SK-N-SH (cell line): Measurements from ENCODE around the gene APOL6. TPM values are rescaled to one million over a fixed set of nuclear protein-coding genes. Genes with fewer than 3 reads are reported as not detected.

Source experiments
- CTCF ChIA-PET: fragments of 300-600, 350-600 bp; formaldehyde crosslinking; extraction: SDS; loops from one replicate; lab custom pipeline; 2021; lab: Yijun Ruan, JAX
- POLR2A ChIA-PET: fragments of 350-600 bp; sonication (Branson Sonifier 250); formaldehyde crosslinking; extraction: SDS; loops from one replicate; lab custom pipeline; 2020; ENCODE audit warnings: antibody characterized with exemption, inconsistent platforms; lab: Yijun Ruan, JAX
- DNase-seq: peaks from one replicate; pipeline ENCODE4 v3.0.0; 2012
- H2AFZ ChIP-seq: fragments of 200-600 bp; sonication (generic); 2 replicates; pipeline ENCODE4 v1.8.1; 2016; ENCODE audit warnings: antibody characterized with exemption, mild to moderate bottlenecking, low read depth
- H3F3A ChIP-seq: fragments of 200-600 bp; sonication (generic); replicated peaks from 2 replicates; pipeline ENCODE3; 2016; ENCODE audit warnings: antibody characterized with exemption, mild to moderate bottlenecking; ENCODE audit not compliant: insufficient read depth
- H3K27ac ChIP-seq, 2 experiments: fragments of 200-500 bp in 1 of 2; fragments of 200-600 bp in 1 of 2; sonication (Bioruptor generic) in 1 of 2; sonication (generic), shearing (Covaris generic) in 1 of 2; 2 replicates each; pipeline versions ENCODE4 v1.5.1 to v1.6.1; 2014 to 2016; ENCODE audit warnings: low read depth in 2 of 2, inconsistent platforms in 1 of 2, low read length in 1 of 2, mild to moderate bottlenecking in 1 of 2, mixed read lengths in 1 of 2
- H3K27me3 ChIP-seq: fragments of 200-600 bp; sonication (generic), shearing (Covaris generic); 2 replicates; pipeline ENCODE4 v1.6.1; 2016; ENCODE audit warnings: mixed run types; ENCODE audit not compliant: insufficient read depth
- H3K36me3 ChIP-seq, 2 experiments: fragments of 200-500 bp in 1 of 2; fragments of 200-600 bp in 1 of 2; sonication (Bioruptor generic) in 1 of 2; sonication (generic) in 1 of 2; replicated peaks in 1 of 2; 2 replicates each; pipeline versions ENCODE3 to v1.5.1; 2014 to 2016; ENCODE audit warnings: low read length in 1 of 2, mild to moderate bottlenecking in 1 of 2; ENCODE audit not compliant: insufficient read depth in 2 of 2, control insufficient read depth in 1 of 2
- H3K4me1 ChIP-seq, 2 experiments: fragments of 200-500 bp in 1 of 2; fragments of 200-600 bp in 1 of 2; sonication (Bioruptor generic) in 1 of 2; sonication (generic), shearing (Covaris generic) in 1 of 2; 2 replicates each; pipeline versions ENCODE4 v1.5.1 to v1.6.1; 2014 to 2016; ENCODE audit warnings: low read depth in 1 of 2, low read length in 1 of 2, mixed run types in 1 of 2; ENCODE audit not compliant: insufficient read depth in 2 of 2, control insufficient read depth in 1 of 2
- H3K4me2 ChIP-seq: fragments of 200-600 bp; sonication (generic), shearing (Covaris generic); 2 replicates; pipeline ENCODE4 v1.6.1; 2017; ENCODE audit warnings: mixed run types
- H3K4me3 ChIP-seq, 2 experiments: fragments of 200-500 bp in 1 of 2; fragments of 200-600 bp in 1 of 2; sonication (Bioruptor generic) in 1 of 2; sonication (generic), shearing (Covaris generic) in 1 of 2; 2 replicates each; pipeline versions ENCODE4 v1.5.1 to v1.8.1; 2014 to 2016; ENCODE audit warnings: low read depth in 2 of 2, inconsistent platforms in 1 of 2, low read length in 1 of 2, mild to moderate bottlenecking in 1 of 2, mixed read lengths in 1 of 2, moderate library complexity in 1 of 2
- H3K79me2 ChIP-seq: fragments of 200-600 bp; sonication (generic); 2 replicates; pipeline ENCODE4 v1.8.1; 2017; ENCODE audit warnings: mild to moderate bottlenecking; ENCODE audit not compliant: insufficient read depth
- H3K9ac ChIP-seq: fragments of 200-600 bp; sonication (generic); 2 replicates; pipeline ENCODE4 v1.6.1; 2017; ENCODE audit warnings: mixed run types
- H3K9me2 ChIP-seq: fragments of 200-600 bp; sonication (generic); 2 replicates; pipeline ENCODE4 v1.6.1; 2017; ENCODE audit warnings: mixed run types
- H3K9me3 ChIP-seq: fragments of 200-600 bp; sonication (generic); 2 replicates; pipeline ENCODE4 v1.6.1; 2017; ENCODE audit warnings: mixed run types, mild to moderate bottlenecking, moderate library complexity
- H4K20me1 ChIP-seq: fragments of 200-600 bp; sonication (generic); 2 replicates; pipeline ENCODE4 v1.6.1; 2017; ENCODE audit warnings: mild to moderate bottlenecking, mixed run types; ENCODE audit not compliant: insufficient read depth
- CHD2 ChIP-seq: fragments of 150-350 bp; IDR thresholded peaks from 2 replicates; pipeline ENCODE4 v1.6.1; 2018; ENCODE audit warnings: low read length; ENCODE audit not compliant: partially characterized antibody
- CTCF ChIP-seq: fragments of 200-600 bp; sonication (generic); IDR thresholded peaks from 2 replicates; pipeline ENCODE4 v1.6.1; 2017; ENCODE audit warnings: antibody characterized with exemption, mild to moderate bottlenecking, moderate library complexity
- EZH2phosphoT487 ChIP-seq: fragments of 200-600 bp; sonication (generic); IDR thresholded peaks from 2 replicates; pipeline ENCODE4 v1.6.1; 2017; ENCODE audit warnings: low read depth, mixed run types, mild to moderate bottlenecking, antibody characterized with exemption, moderate library complexity, borderline replicate concordance
- FOSL2 ChIP-seq: IDR thresholded peaks from 2 replicates; pipeline ENCODE4 v1.4.0; 2012; ENCODE audit warnings: low read depth, mild to moderate bottlenecking, moderate library complexity, borderline replicate concordance
- FOXJ3 ChIP-seq: sonication (generic); formaldehyde crosslinking; IDR thresholded peaks from 2 replicates; pipeline ENCODE4 v1.5.1; 2020; ENCODE audit warnings: mild to moderate bottlenecking, missing genetic modification reagents
- GABPA ChIP-seq: IDR thresholded peaks from 2 replicates; pipeline ENCODE4 v1.4.0; 2012; ENCODE audit warnings: low read depth, mild to moderate bottlenecking
- GATA2 ChIP-seq: sonication (generic); formaldehyde crosslinking; IDR thresholded peaks from 2 replicates; pipeline ENCODE4 v1.5.0; 2020; ENCODE audit warnings: mild to moderate bottlenecking, missing genetic modification reagents
- JUND ChIP-seq: IDR thresholded peaks from 2 replicates; pipeline ENCODE4 v1.4.0; 2012
- MAX ChIP-seq: IDR thresholded peaks from 2 replicates; pipeline ENCODE4 v1.4.0; 2012; ENCODE audit warnings: low read depth
- MEF2A ChIP-seq: IDR thresholded peaks from 2 replicates; pipeline ENCODE4 v1.4.0; 2012; ENCODE audit warnings: low read depth, borderline replicate concordance
- NFIC ChIP-seq: IDR thresholded peaks from 2 replicates; pipeline ENCODE4 v1.4.0; 2012; ENCODE audit warnings: borderline replicate concordance
- PBX3 ChIP-seq: IDR thresholded peaks from 2 replicates; pipeline ENCODE4; 2012
- POLR2AphosphoS5 ChIP-seq: IDR thresholded peaks from 2 replicates; pipeline ENCODE4 v1.6.1; 2012; ENCODE audit warnings: low read depth, low read length
- RAD21 ChIP-seq: IDR thresholded peaks from 2 replicates; pipeline ENCODE4 v1.6.1; 2012; ENCODE audit warnings: mild to moderate bottlenecking, low read length
- SMC3 ChIP-seq: IDR thresholded peaks from 2 replicates; pipeline ENCODE4 v1.6.1; 2012; ENCODE audit warnings: low read depth, low read length, improper control_type of control experiment
- TAF1 ChIP-seq: IDR thresholded peaks from 2 replicates; pipeline ENCODE4 v1.6.1; 2012; ENCODE audit warnings: low read depth, mild to moderate bottlenecking, low read length, moderate library complexity, borderline replicate concordance
- TCF12 ChIP-seq: IDR thresholded peaks from 2 replicates; pipeline ENCODE4 v1.4.0; 2012
- YY1 ChIP-seq: IDR thresholded peaks from 2 replicates; pipeline ENCODE4 v1.4.0; 2012; ENCODE audit warnings: low read depth, mild to moderate bottlenecking
- WGBS: methylation state at CpG from one replicate; pipeline ENCODE4 v1.1.6; 2017; ENCODE audit warnings: low lambda C conversion rate; 5-methylcytosine and 5-hydroxymethylcytosine counted together
- polyA plus RNA-seq, 3 experiments: library from polyadenylated mRNA; depleted of rRNA; stranded (reverse); fragments of >200 nt; gene quantifications; 2 replicates each; pipeline ENCODE4 v1.2.3, GENCODE V29; 2012
- TF ChIP-seq, protein P1 (sequence below): IDR thresholded peaks from 2 replicates; pipeline ENCODE4 v1.4.0; 2012; ENCODE audit warnings: low read depth, borderline replicate concordance
- TF ChIP-seq, protein P2 (sequence below): IDR thresholded peaks from 2 replicates; pipeline ENCODE4 v1.4.0; 2012; ENCODE audit warnings: low read depth, borderline replicate concordance

Gene APOL6
- polyA plus RNA-seq, 1 of the 3 experiments (the other 2 are of a cell fraction), result 0.90 TPM

DNA sequence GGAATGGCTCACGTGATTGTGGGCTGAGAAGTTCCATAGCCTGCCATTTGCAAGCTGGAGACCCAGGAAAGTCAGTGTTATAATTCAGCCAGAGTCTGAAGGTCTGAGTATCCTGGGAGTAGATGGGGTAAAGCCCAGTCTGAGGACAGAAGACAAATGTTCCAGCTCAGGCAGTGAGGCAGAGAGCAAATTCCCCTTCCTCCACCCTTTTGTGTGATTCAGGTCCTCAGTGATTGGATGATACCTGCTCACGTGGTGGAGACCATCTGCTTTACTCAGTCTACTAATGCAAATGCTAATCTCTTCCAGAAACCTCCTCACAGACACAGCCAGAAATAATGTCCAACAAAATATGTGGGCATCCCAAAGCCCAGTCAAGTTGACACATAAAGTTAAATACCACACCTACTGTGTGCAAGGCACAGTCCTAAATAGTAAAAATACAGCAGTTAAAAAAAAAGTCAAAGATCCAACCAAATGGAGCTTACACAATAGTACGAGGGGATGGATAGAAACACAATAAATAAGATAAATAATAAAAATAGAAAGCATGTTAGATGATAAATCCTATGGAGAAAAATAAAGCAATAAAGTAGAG is 13.2 kb upstream of the APOL6 start:
- no peak overlapping the region for H3K4me3 ChIP-seq
- H3K27ac ChIP-seq, result no peak overlapping the region
- no peaks in the 10 kb centered on the region for H3K9me3 ChIP-seq
- ChIA-PET CTCF (interaction anchor here (0.9 to 1.6 kb wide), 3 partner anchors 287 to 489 kb away, joined by 3 to 5 read pairs (median 4); no protein-coding TSS in a partner anchor), POLR2A (no interaction called here)
- H4K20me1 ChIP-seq, result no peaks in the 10 kb centered on the region
- H3K79me2 ChIP-seq, result no peaks in the 10 kb centered on the region
- H3K27me3 ChIP-seq, result no peaks in the 10 kb centered on the region
- peaks cover 10% of the 10 kb centered on the region for H3F3A ChIP-seq
- DNase-seq, result no peak
- no peak overlapping the region for H3K9ac ChIP-seq
- H3K4me2 ChIP-seq, result no peak overlapping the region
- 92% methylated on average over 3 of the region's 3 CpGs for WGBS
- peaks cover 7 to 20% of the 10 kb centered on the region in 2 experiments; a peak in 2 of 4 replicates for H3K4me1 ChIP-seq
- TF ChIP-seq, protein P1, sequence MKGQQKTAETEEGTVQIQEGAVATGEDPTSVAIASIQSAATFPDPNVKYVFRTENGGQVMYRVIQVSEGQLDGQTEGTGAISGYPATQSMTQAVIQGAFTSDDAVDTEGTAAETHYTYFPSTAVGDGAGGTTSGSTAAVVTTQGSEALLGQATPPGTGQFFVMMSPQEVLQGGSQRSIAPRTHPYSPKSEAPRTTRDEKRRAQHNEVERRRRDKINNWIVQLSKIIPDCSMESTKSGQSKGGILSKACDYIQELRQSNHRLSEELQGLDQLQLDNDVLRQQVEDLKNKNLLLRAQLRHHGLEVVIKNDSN, result no peak
- TF ChIP-seq FOSL2 (no peak), EZH2phosphoT487 (no peak), POLR2AphosphoS5 (no peak), NFIC (no peak), CHD2 (no peak), SMC3 (no peak), TAF1 (no peak), TCF12 (no peak), PBX3 (no peak)
- no peak overlapping the region for H2AFZ ChIP-seq
- H3K9me2 ChIP-seq, result no peaks in the 10 kb centered on the region
- H3K36me3 ChIP-seq, result no peaks in the 10 kb centered on the region

- Histone ChIP-seq H3K4me1 (peaks cover 7 to 26% of the 10 kb centered on the region in 2 experiments; a peak in 2 of 4 replicates), H4K20me1 (no peaks in the 10 kb centered on the region), H3K4me3 (no peak overlapping the region), H3K27ac (no peak overlapping the region), H2AFZ (no peak overlapping the region), H3K9me3 (no peaks in the 10 kb centered on the region), H3K9me2 (no peaks in the 10 kb centered on the region), H3K79me2 (no peaks in the 10 kb centered on the region), H3K9ac (no peak overlapping the region), H3K36me3 (no peaks in the 10 kb centered on the region), H3K27me3 (no peaks in the 10 kb centered on the region), H3F3A (no peaks in the 10 kb centered on the region), H3K4me2 (no peak overlapping the region)
- 95% methylated on average over 4 of the region's 5 CpGs for WGBS
- DNase-seq, result no peak
- ChIA-PET POLR2A (no interaction called here), CTCF (interaction anchor here (0.6 to 2.9 kb wide), 7 partner anchors 10 to 544 kb away, joined by 3 to 12 read pairs (median 3); no protein-coding TSS in a partner anchor)
- TF ChIP-seq JUND (no peak), FOXJ3 (CRISPR knock-in tag) (no peak), EZH2phosphoT487 (no peak), NFIC (no peak), RAD21 (no peak), TCF12 (no peak), POLR2AphosphoS5 (no peak), YY1 (no peak), MAX (no peak), GATA2 (CRISPR knock-in tag) (no peak), GABPA (no peak), CTCF (no peak), MEF2A (no peak), FOSL2 (no peak)
- TF ChIP-seq, protein P2, sequence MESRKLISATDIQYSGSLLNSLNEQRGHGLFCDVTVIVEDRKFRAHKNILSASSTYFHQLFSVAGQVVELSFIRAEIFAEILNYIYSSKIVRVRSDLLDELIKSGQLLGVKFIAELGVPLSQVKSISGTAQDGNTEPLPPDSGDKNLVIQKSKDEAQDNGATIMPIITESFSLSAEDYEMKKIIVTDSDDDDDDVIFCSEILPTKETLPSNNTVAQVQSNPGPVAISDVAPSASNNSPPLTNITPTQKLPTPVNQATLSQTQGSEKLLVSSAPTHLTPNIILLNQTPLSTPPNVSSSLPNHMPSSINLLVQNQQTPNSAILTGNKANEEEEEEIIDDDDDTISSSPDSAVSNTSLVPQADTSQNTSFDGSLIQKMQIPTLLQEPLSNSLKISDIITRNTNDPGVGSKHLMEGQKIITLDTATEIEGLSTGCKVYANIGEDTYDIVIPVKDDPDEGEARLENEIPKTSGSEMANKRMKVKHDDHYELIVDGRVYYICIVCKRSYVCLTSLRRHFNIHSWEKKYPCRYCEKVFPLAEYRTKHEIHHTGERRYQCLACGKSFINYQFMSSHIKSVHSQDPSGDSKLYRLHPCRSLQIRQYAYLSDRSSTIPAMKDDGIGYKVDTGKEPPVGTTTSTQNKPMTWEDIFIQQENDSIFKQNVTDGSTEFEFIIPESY, result no peak
- TF ChIP-seq, all 33 proteins: peak for 0
These were observed 11.0 kb upstream of the APOL6 start for GRCh38 chr22:35637254-35637653.
